B cell (primary cell): ENCODE results near the gene RAB31.

Experiments used
- CTCF ChIP-seq: fragments of 200-600 bp; IDR thresholded peaks from one replicate; pipeline ENCODE4 v1.8.0; 2022; ENCODE audit warnings: antibody characterized with exemption, mild to moderate bottlenecking
- EZH2 ChIP-seq: IDR thresholded peaks from 2 replicates; pipeline ENCODE4 v1.6.1; 2012; ENCODE audit warnings: borderline replicate concordance, low read depth, mild to moderate bottlenecking, moderate library complexity, low read length; ENCODE audit not compliant: insufficient read depth, poor library complexity, severe bottlenecking

GRCh38 chr18:9828506-9829396 is 120.7 kb downstream of the RAB31 start:
- TF ChIP-seq CTCF, result no peak
- TF ChIP-seq EZH2, result no peak
